Loucy (cell line): ENCODE measurements around the gene INTS12.

ENCODE experiments used
- H2AFZ ChIP-seq: fragments of 200-600 bp; sonication (generic); 2 replicates; pipeline ENCODE4 v1.6.0; 2016; ENCODE audit warnings: antibody characterized with exemption, mild to moderate bottlenecking, low read length, moderate library complexity
- H3F3A ChIP-seq: fragments of 200-600 bp; 2 replicates; pipeline ENCODE4 v1.6.0; 2016; ENCODE audit warnings: antibody characterized with exemption, low read depth, mild to moderate bottlenecking
- H3K27me3 ChIP-seq: fragments of 200-600 bp; sonication (generic); 2 replicates; pipeline ENCODE4 v1.6.1; 2014; ENCODE audit warnings: low read length, mild to moderate bottlenecking; ENCODE audit not compliant: insufficient read depth, poor library complexity, severe bottlenecking
- H3K36me3 ChIP-seq: fragments of 200-600 bp; sonication (generic); 2 replicates; pipeline ENCODE4 v1.6.1; 2016; ENCODE audit warnings: low read length; ENCODE audit not compliant: insufficient read depth
- H3K4me1 ChIP-seq: fragments of 200-600 bp; sonication (generic); 2 replicates; pipeline ENCODE4 v1.5.1; 2014; ENCODE audit warnings: low read length, mild to moderate bottlenecking; ENCODE audit not compliant: insufficient read depth, poor library complexity, severe bottlenecking
- H3K4me2 ChIP-seq: fragments of 200-600 bp; sonication (generic); 2 replicates; pipeline ENCODE4 v1.6.0; 2014; ENCODE audit warnings: antibody characterized with exemption, low read length, low read depth, mild to moderate bottlenecking; ENCODE audit not compliant: poor library complexity, severe bottlenecking
- H3K4me3 ChIP-seq: fragments of 200-600 bp; sonication (generic); 2 replicates; pipeline ENCODE4 v1.5.1; 2014; ENCODE audit warnings: low read length, mild to moderate bottlenecking, mixed read lengths; ENCODE audit not compliant: poor library complexity, severe bottlenecking
- H3K79me2 ChIP-seq: fragments of 200-600 bp; sonication (generic); 2 replicates; pipeline ENCODE4 v1.6.1; 2014; ENCODE audit warnings: low read length; ENCODE audit not compliant: insufficient read depth
- H3K9ac ChIP-seq: fragments of 200-600 bp; sonication (generic); 2 replicates; pipeline ENCODE4 v1.6.0; 2014; ENCODE audit warnings: mild to moderate bottlenecking, low read depth, low read length, moderate library complexity; ENCODE audit not compliant: poor library complexity, severe bottlenecking
- H3K9me2 ChIP-seq: fragments of 200-600 bp; sonication (generic); replicated peaks from 2 replicates; pipeline ENCODE4 v1.6.1; 2016; ENCODE audit warnings: low read depth, low read length, mixed read lengths
- H3K9me3 ChIP-seq: fragments of 200-600 bp; sonication (generic); 2 replicates; pipeline ENCODE4 v1.6.1; 2014; ENCODE audit warnings: mild to moderate bottlenecking, antibody characterized with exemption, low read length, low read depth; ENCODE audit not compliant: insufficient read depth
- H4K20me1 ChIP-seq: fragments of 200-600 bp; sonication (generic); 2 replicates; pipeline ENCODE4 v1.6.0; 2014; ENCODE audit warnings: antibody characterized with exemption, low read length, mild to moderate bottlenecking; ENCODE audit not compliant: insufficient read depth, poor library complexity, severe bottlenecking
- EZH2phosphoT487 ChIP-seq: fragments of 200-600 bp; IDR thresholded peaks from 2 replicates; pipeline ENCODE4 v1.6.1; 2018; ENCODE audit warnings: antibody characterized with exemption, mild to moderate bottlenecking, moderate library complexity, borderline replicate concordance
- TF ChIP-seq, protein P1 (sequence below): fragments of 200-600 bp; sonication (generic); conservative IDR thresholded peaks from 2 replicates; pipeline ENCODE4 v1.5.1; 2014; ENCODE audit warnings: mild to moderate bottlenecking, antibody characterized with exemption, low read length

INTS12 gene

DNA sequence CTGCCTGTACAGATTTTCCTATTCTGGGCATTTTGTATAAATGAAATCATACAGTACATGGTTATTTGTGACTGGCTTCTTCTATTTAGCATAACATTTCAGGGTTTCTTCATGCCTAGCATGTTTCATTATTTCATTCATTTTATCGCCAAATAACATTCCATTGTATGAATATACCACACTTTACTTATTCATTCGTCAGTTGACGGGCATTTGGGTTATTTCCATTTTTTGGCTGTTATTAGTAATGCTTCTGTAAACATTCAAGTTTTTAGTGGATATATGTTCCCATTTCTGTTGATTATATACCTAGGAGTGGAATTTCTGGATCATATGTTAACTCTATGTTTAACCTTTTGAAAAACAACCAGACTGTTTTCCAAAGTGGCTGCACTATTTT lies 47.5 kb downstream of the INTS12 start:
- Histone ChIP-seq H3F3A (no peaks in the 10 kb centered on the region), H3K36me3 (no peaks in the 10 kb centered on the region), H3K9ac (no peak overlapping the region), H4K20me1 (no peaks in the 10 kb centered on the region), H3K27me3 (no peaks in the 10 kb centered on the region), H3K9me2 (no peaks in the 10 kb centered on the region), H3K79me2 (no peaks in the 10 kb centered on the region), H3K4me3 (no peak overlapping the region), H3K4me2 (no peak overlapping the region), H3K4me1 (no peaks in the 10 kb centered on the region), H3K9me3 (no peaks in the 10 kb centered on the region), H2AFZ (no peak overlapping the region)
- TF ChIP-seq EZH2phosphoT487, result no peak
- TF ChIP-seq, protein P1, sequence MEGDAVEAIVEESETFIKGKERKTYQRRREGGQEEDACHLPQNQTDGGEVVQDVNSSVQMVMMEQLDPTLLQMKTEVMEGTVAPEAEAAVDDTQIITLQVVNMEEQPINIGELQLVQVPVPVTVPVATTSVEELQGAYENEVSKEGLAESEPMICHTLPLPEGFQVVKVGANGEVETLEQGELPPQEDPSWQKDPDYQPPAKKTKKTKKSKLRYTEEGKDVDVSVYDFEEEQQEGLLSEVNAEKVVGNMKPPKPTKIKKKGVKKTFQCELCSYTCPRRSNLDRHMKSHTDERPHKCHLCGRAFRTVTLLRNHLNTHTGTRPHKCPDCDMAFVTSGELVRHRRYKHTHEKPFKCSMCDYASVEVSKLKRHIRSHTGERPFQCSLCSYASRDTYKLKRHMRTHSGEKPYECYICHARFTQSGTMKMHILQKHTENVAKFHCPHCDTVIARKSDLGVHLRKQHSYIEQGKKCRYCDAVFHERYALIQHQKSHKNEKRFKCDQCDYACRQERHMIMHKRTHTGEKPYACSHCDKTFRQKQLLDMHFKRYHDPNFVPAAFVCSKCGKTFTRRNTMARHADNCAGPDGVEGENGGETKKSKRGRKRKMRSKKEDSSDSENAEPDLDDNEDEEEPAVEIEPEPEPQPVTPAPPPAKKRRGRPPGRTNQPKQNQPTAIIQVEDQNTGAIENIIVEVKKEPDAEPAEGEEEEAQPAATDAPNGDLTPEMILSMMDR, result no peak

DNA sequence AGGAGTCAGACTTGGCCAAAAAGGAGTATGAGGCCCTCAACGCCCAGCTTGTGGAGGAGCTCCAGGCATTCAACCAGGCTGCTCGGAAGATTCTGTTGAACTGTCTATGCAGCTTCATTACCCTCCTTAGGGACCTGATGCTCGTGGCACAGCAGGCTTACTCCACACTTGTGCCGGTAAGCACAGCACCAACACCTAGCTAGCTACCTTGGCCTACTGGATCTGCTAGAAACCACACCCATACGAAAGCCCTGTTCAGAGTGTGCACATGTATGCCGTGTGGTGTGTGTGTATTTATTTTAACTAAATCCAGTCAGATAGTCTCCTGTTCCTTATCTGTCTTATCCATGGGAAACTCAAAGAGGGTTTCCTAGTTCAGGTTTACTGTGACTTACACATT lies 49.3 kb downstream of the INTS12 start:
- no peak for TF ChIP-seq EZH2phosphoT487
- TF ChIP-seq, protein P1, result no peak
- Histone ChIP-seq H3K27me3 (no peaks in the 10 kb centered on the region), H4K20me1 (no peaks in the 10 kb centered on the region), H3K4me1 (no peaks in the 10 kb centered on the region), H3K9me3 (no peaks in the 10 kb centered on the region), H3K4me2 (no peak overlapping the region), H3K9ac (no peak overlapping the region), H2AFZ (no peak overlapping the region), H3K79me2 (no peaks in the 10 kb centered on the region), H3K4me3 (no peak overlapping the region), H3K9me2 (no peaks in the 10 kb centered on the region), H3F3A (no peaks in the 10 kb centered on the region), H3K36me3 (no peaks in the 10 kb centered on the region)

DNA sequence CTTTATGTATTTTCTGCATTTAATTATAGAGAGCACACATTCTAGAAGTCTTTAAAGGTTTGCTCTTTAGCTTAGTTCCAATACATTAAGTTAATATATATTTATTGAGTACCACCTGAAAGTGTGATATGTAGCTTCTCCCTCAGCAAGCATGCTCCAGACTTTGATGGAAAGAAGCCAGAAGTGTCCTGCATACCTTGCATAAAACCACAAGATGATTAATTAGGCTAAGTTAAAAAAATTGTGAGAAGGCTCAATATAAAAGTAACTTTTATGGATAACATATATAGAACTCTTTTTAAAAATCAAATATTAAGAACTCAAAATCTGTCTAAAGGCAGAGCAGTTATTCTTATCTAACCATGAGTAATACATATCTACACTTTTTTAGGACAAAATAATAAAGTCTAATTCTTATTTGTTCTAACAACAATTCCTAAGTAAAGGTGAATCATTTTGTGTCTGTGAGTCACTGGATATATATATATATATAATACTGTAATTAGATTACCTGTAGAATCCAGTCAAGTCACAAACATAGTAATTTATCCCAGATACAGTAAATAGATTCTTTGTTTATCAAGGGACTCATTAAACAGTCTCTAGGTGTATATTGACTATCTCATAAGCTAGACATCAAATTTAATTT lies 51.2 kb downstream of the INTS12 start:
- no peaks in the 10 kb centered on the region for H3K9me2 ChIP-seq
- no peaks in the 10 kb centered on the region for H3K36me3 ChIP-seq
- no peak overlapping the region for H3K9ac ChIP-seq
- TF ChIP-seq, protein P1, result no peak
- no peak for TF ChIP-seq EZH2phosphoT487
- no peaks in the 10 kb centered on the region for H3K9me3 ChIP-seq
- no peaks in the 10 kb centered on the region for H3K79me2 ChIP-seq
- H3K27me3 ChIP-seq, result no peaks in the 10 kb centered on the region
- no peaks in the 10 kb centered on the region for H4K20me1 ChIP-seq
- H3K4me1 ChIP-seq, result no peaks in the 10 kb centered on the region
- H2AFZ ChIP-seq, result no peak overlapping the region
- H3K4me3 ChIP-seq, result no peak overlapping the region
- no peak overlapping the region for H3K4me2 ChIP-seq
- H3F3A ChIP-seq, result no peaks in the 10 kb centered on the region
